Measurements from ENCODE around the gene CFAP74. TPM values are rescaled to one million over a fixed set of nuclear protein-coding genes. Genes with fewer than 3 reads are reported as not detected.

CFAP74 gene
- total and polyA plus RNA-seq, 11 donors = 0.03 to 0.33 (median 0.07) TPM; not detected in 8

GRCh38 chr1:1873186-1873585 is 130.4 kb downstream of the CFAP74 start:
- peak; percentile 79 to 93 (median 84) for DNase-seq
- no peak for TF ChIP-seq CTCF (IDR thresholded peaks at IDR 0.05)
- no peak for TF ChIP-seq POLR2A (IDR thresholded peaks at IDR 0.05)
- WGBS, 4 donors = 43 to 61% (median 50%) methylated on average over 2 of the region's 2 CpGs
- Histone ChIP-seq H3K4me1 (peaks cover 27 to 99% (median 86%) of the 10 kb centered on the region in 12 donors), H3K4me3 (peak overlapping the region in 1 of 12 donors; percentile 8), H3K27me3 (no peaks in the 10 kb centered on the region), H3K27ac (peak overlapping the region in 10 of 12 donors; percentile 37 to 82 (median 70)), H3K9me3 (no peaks in the 10 kb centered on the region), H3K36me3 (peaks cover 0 to 49% (median 3%) of the 10 kb centered on the region in 9 donors)
- intact Hi-C loops (cut with DNase I) = no loop called here
- peak; percentile 92 to 94 (median 94) for ATAC-seq

GRCh38 chr1:1872329-1872994 is 131.1 kb downstream of the CFAP74 start:
- H3K9me3 ChIP-seq = no peaks in the 10 kb centered on the region
- H3K27ac ChIP-seq = peak overlapping the region in 10 of 12 donors; percentile 37 to 82 (median 70)
- peak in 1 of 4 donors; percentile 2 for ATAC-seq

More at GRCh38 chr1:1872329-1872994, 131.1 kb downstream of the CFAP74 start:
- 74 to 81% (median 79%) methylated on average over 11 of the region's 11 CpGs for WGBS, 4 donors
- Histone ChIP-seq H3K36me3 (peaks cover 0 to 49% (median 3%) of the 10 kb centered on the region in 9 donors), H3K4me1 (peaks cover 24 to 99% (median 84%) of the 10 kb centered on the region in 12 donors), H3K4me3 (no peak overlapping the region), H3K27me3 (no peaks in the 10 kb centered on the region)
- no peak for DNase-seq
- intact Hi-C loops (cut with DNase I) = no loop called here
- TF ChIP-seq POLR2A (IDR thresholded peaks at IDR 0.05) = no peak
- no peak for TF ChIP-seq CTCF (IDR thresholded peaks at IDR 0.05)

Other genes with a start within 250 kb of the CFAP74 start
- gene NADK, start 225.3 kb downstream of the CFAP74 start, total RNA-seq = 10 to 100 TPM; 17.7 to 45.2 (median 23.3) TPM
- gene NADK, start 225.3 kb downstream of the CFAP74 start, polyA plus RNA-seq = 10 to 100 TPM; 20.4 to 26.4 TPM
- gene GNB1, start 112.7 kb downstream of the CFAP74 start, total RNA-seq = 100 to 1,000 TPM in 7 of 9 donors, 10 to 100 TPM in 2; 83.8 to 275 (median 172) TPM
- 100 to 1,000 TPM in 1 of 2 donors, 10 to 100 TPM in 1; 52.9 to 181 TPM for gene GNB1, start 112.7 kb downstream of the CFAP74 start, polyA plus RNA-seq
- under 1 TPM in 3 of 9 donors, not detected in 6; 0.17 to 0.58 (median 0.29) TPM for gene CALML6, start 88.5 kb downstream of the CFAP74 start, total RNA-seq
- not detected for gene CALML6, start 88.5 kb downstream of the CFAP74 start, polyA plus RNA-seq
- 1 to 10 TPM in 6 of 9 donors, under 1 TPM in 3; 0.35 to 2.4 (median 1.1) TPM for gene TMEM52, start 84.5 kb downstream of the CFAP74 start, total RNA-seq
- gene TMEM52, start 84.5 kb downstream of the CFAP74 start, polyA plus RNA-seq = 1 to 10 TPM; 1.6 to 7.9 TPM
- 1 to 10 TPM in 2 of 9 donors, under 1 TPM in 5, not detected in 2; 0.21 to 1.1 (median 0.61) TPM for gene GABRD, start 15.6 kb upstream of the CFAP74 start, total RNA-seq
- under 1 TPM; 0.65 to 0.67 TPM for gene GABRD, start 15.6 kb upstream of the CFAP74 start, polyA plus RNA-seq
- gene PRKCZ, start 46.6 kb upstream of the CFAP74 start, total RNA-seq = 10 to 100 TPM; 12.5 to 17.3 (median 16.4) TPM
- 10 to 100 TPM; 16.7 to 20.7 TPM for gene PRKCZ, start 46.6 kb upstream of the CFAP74 start, polyA plus RNA-seq
- 10 to 100 TPM; 20.9 to 50.8 (median 34.8) TPM for gene FAAP20, start 191.0 kb upstream of the CFAP74 start, total RNA-seq
- 10 to 100 TPM; 57.3 to 61.3 TPM for gene FAAP20, start 191.0 kb upstream of the CFAP74 start, polyA plus RNA-seq
- 10 to 100 TPM; 28.8 to 52.7 (median 41.3) TPM for gene SKI, start 224.5 kb upstream of the CFAP74 start, total RNA-seq
- 10 to 100 TPM; 16.9 to 28.7 TPM for gene SKI, start 224.5 kb upstream of the CFAP74 start, polyA plus RNA-seq

All from heart left ventricle (tissue), 16 donors.